NCI-H146 (cell line): ENCODE measurements around the gene AK1.
A peak's percentile ranks its signal among the peaks of the same experiment; 100 is the strongest.

Source experiments
- DNase-seq: peaks from one replicate; lab custom pipeline; 2025; lab: John Stamatoyannopoulos, UW

Gene AK1

DNA sequence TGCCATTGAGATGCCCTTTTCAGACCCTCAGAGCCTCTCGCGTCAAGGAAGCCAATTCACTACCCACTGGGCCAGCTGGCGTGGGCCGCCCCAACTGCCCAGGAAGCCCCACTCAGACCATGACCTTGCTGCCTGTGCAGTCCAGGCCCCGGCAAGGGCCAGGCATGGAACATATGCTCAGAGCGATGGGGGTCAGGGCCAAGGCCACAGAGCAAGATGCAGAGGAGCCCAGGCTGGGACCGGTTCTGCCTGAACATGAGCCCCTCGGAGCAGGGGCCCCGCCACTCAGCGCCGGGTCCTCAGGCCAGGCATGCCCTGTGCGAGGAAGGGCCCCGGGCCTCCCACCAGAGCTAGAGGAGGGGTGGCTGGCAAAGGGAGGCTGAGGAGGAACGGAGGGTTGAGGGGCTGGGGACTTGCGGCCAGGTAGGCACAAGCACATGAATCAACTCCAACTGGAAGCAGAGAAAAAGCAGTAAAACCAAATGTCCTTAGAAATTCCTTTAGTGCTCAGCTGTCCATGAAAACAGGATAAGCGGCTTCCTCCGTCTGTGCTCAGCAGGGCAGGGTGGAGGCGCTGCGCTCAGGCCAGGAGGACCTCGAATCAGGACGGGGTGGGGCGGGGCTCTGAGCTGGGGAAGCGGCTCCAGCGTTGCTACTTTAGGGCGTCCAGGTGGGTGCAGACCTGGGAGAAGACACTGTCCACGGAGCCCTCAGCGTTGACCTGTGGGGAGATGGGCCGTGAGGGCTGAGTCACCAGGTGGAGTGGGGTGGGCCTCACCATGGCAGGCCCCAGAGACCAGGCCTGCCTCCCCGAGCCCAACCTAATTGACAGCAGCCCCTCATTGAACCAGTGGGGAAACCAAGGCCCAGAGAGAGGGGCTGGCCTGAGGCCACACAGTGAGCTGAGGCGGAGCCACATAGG lies 9.9 kb downstream of the AK1 start:
- DNase-seq, result no peak

DNA sequence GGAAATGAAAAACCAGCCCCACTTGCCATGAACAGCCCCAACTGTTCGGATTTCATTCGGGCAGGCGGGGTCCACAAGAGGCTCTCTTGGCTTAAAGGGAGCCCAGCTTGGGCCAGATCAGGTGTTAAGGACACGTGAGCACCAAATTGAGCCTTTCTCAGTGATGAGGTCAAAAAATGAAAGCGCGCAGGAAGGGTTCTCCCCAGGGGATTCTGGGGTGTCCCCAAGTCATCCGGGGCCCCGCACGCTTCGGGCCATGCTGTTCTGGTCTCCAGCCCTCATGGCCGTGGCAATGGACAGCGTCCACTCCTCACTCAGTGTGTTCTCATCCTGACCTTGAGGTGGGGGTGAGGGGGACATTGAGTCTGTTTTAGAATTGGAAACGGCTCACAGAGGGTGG lies 10.9 kb downstream of the AK1 start:
- no peak for DNase-seq

DNA sequence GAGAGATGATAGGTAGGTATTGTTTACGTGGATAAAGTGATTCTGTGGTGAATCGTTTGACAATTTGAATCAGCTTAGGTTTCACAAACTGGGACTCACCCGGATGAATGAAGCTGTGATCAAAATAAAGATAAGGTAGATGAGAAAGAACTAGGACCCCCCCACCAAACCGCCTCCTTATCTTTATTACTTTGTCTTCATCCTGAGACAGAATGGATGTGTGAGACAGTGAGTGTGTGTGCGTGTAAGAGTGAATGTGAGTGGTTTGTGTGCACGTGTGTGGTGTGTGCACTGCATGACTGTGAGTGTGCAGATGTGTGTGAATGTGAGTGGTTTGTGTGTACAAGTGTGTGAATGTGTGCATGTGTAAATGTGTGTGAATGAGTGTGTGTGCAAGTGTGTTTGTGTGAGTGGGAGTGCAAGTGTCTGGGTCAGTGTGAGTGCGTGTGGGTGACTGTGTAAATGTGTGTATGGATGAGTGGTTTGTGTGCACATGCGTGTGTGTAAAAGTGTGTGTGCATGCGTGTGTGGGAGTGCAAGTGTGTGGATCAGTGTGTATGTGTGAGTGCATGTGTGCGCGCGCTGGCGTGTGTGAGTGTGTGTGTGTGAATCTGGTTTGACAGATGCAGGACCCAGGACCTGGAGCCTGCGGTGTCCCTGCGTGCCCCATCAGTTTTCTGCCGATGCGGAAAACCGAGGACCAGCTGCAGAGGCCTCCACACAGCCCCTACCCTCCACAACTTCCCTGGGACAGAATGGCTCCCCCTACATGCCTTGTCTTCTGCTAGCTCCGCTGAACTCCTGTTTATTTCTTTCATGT lies 11.6 kb downstream of the AK1 start:
- DNase-seq, result no peak

DNA sequence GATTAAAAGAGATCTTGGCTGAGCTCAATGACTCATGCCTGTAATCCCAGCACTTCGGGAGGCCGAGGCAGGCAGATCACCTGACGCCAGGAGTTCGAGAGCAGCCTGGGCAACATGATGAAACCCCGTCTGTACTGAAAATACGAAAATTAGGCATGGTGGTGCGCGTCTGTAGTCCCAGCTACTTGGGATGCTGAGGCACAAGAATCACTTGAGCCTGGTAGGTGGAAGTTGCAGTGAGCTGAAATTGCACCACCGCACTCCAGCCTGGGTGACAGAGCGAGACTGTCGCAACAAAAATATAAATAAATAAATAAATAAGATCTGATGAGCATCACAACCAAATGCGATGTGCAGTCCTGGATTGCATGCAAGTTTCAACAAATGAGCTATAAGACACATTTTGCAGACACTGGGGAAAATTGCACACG lies 14.3 kb downstream of the AK1 start:
- DNase-seq, result no peak

DNA sequence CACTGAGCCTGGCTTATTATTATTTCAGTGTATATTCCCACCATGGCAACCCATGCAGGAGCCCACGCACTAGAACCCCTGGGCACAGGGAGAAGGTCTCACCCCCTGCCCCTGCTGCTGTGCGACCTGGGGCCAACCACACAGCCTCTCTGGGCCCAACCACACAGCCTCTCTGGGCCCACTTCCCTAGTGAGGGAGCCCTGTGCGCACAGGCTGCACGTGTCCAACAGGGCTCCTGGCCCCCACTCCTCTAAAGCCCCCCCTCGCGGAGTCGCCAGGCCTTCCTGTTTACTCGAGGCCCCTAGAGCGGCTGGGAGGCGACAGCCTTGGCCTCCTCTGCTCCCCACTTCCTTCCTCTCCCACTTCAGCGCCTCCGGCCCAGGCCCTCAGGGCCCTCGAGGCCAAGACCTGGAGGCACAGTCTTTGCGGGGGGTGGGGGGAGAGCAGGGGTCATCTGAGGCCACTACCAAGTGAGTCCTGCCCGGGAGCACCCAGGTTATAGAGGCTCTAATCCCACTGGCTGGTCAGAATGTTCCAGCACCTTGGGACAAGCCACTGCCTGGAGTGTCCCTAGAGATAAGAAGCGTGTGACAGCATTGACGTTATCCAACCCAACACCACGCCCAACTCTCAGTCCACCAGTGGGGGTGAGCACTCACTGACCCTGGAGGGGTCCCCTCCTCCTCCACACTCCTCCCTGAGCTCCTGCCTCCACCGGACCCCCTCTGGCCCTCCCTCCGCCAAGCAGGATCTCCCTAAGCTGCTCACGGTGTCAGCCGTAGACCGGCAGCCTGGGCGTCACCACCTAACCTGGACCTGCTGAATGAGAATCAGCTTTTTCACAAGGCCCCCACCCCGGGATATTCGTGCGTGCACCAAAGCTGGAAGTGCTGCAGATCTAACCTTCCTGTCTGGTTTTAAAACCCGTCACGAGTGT lies 15.1 kb downstream of the AK1 start:
- no peak for DNase-seq

DNA sequence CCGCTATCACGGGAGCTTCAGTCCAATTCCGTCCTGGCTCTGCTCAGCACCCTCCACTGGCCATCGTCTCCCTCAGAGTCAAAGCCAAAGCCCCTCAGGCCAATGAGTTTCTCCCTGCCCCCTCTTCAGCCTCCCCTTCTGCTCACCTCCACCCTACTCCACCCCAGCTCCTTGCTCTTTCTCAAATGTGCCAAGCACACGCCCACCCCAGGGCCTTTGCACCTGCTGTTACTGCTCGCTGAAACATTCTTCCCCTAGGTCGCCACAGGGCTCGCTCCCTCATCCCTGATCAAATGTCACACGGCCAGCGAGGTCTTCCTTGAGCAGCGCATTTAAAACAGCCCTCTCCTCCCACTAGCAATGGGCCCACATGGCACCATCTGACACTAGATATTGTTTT lies 16.7 kb downstream of the AK1 start:
- no peak for DNase-seq

DNA sequence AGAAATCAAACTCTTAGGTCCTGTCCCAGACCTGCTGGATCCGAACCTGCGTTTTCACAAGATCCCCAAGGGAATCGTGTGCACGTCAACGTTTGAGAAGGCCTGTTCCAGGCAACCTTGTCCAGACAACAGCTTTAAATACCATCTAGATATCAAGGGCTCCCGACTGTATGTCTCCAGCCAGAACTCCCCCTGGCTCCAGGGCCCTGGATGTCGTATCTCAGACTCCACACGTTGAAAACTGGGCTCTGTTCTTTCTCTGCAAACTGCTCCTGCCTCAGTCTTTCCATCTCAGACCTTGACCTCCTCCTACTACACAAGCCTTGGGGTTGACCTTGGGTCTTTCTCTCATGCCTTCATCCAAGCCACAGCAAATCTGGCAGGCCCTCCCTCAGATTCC lies 17.2 kb downstream of the AK1 start:
- no peak for DNase-seq

DNA sequence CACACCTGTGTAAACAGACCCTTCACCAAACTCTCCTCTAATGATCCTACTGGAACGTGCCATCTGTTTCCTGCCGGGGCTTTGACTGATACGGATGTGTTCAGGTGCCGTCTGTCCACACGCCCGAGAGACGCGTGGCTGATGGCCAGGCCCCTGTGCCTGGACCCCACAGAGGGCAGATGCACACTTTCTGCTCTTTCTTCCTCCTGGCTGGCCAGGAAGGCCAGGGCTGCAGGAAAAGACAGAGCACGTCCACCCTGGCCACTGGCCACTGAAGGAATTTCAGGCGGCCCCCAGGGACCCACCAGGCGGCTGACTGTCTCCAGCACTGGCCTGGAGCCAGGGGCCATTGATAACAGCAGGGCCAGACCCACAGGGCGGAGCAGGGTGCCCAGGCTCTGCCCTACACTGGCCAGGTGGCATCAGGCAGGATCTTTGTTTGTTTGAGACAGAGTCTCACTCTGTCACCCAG lies 19.4 kb downstream of the AK1 start:
- peak; percentile 64 for DNase-seq

DNA sequence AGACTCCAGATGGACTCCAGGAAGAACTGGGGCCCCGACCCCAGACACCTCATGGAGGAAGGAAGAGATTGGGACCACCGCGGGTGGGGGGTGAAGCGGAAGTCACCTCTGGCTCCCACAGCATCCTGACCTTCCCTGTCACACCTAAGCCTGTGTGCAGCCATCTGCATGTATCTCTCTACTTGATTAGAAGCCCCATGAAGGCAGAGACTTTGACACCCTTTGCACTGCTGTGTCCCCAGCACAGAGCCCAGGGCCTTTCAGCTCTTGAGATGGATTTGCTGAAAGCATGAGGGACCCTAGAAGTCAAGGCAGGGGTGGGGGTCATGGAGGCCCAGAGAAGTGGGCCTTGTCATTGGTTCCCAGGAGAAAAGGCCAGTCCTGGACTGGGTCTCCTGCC lies 20.2 kb downstream of the AK1 start:
- no peak for DNase-seq

DNA sequence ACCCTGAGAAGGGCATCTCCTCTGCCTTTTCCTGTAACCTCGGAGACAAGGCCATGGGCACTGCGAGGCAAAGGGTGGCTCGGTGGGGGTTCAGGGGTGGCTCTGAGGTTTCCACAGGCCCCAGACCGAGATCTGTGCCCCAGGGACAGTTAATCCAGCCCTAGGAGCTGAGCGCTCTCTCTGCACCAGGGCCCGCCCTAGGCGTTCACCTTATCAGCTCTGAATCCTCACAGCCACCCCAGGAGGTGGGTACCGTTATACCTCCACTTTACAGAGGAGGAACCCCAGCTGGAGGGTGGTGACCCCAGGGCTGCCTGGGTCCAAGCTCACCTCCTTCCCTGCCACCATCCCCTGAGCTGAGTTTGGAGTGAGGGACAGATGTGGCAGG lies 20.8 kb downstream of the AK1 start:
- DNase-seq, result no peak

DNA sequence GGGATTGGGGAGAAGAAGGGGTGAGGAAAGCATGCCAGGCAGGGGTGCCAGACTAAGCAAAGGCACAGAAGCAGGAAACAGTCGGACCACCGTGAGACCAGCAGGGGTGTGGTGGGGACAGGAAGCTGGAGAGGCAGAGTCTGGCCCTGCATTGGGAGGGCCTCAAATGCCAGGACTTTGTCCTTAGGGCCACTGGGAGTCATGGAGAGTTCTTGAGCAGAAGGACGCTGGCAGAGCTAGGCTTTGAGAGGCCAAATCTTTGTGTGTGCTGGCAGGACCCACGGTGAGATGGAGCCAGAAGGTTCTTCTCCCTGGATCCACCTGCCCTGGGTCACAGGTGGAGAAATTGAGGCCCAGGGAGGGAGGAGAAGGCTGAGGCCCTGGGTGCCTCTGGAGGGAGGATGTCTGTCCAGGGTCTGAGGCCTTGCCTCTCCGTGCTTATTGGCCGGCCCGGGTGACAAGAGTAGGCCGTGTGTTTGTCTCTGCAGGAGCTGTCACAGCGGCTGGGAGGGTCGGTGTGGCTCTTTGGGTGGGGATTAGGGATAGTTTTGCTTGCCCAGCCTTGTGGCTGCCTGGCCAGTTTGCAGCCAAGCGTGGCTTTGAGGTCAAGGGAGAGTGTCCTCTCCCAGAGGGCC lies 21.3 kb downstream of the AK1 start:
- DNase-seq, result no peak

DNA sequence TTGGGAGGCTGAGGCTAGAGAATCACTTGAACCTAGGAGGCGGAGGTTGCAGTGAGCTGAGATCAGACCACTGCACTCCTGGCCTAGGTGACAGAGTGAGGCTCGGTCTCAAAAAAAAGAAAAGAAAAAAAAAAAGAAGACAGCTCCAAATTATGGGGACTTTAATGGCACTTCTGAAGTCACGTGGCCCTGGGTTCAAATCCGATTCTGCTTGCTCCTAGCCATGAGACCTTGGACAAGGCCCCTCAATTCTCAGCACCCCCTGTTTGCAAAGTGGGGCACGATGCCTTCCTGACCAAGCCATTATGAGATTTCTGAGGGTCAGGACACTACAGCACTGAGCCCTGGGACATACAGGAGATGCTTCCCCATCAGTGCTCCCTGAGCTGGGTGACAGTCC lies 22.0 kb downstream of the AK1 start:
- no peak for DNase-seq

DNA sequence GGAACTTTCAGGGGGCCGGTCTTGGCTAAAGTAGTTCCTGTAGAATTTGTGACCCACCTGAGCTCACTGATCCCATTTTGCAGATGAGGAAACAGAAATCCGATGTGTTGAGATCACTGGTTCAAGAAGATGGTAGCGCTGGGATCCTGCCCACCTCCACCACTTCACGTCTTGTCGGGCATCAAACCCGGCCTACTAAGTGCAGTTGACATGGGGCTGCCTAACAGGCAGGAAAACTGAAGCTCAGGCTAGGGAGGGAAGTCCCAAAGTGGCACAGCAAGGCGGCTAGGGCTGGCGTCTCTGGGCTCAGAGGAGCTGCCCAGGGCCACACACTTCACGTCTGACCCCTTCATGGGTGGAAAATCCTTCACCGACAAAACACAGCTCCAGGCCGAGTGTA lies 22.5 kb downstream of the AK1 start:
- DNase-seq, result no peak

DNA sequence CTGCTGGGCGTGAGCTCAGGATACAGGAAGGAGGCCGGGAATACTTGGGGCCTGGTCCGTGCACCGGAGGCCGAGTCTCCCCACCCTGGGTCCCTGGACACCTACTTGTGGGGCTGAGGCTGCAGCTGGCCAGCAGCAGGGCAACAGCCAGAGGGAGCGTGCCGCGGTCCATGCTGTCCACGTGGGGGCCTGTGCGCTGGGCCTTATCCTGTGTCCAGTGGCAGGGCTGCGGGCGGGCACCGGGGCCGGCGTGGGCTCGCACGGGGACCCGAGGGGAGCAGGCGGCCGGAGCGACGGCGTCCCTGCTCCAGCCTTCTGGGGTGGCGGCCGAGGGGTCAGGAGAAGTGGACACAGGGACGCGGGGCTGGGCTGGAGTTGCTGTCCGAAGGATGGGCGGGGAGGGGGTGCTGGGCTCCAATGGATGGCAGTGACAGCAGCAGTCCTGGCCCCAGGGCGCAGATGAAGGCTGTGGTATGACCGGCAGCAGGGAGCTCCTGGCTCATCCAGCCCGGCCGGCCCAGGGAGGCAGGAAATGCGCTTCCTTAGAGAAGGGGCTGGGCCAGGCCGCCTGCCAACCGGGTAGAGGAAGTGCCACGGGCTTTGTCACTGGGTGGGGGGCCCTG lies 23.2 kb downstream of the AK1 start, which contains the start of gene ENG:
ENG (minus strand) TSS at position 475 of the 623 bp plus-strand sequence; CDS start at position 172, 303 bp downstream.
- no peak for DNase-seq

DNA sequence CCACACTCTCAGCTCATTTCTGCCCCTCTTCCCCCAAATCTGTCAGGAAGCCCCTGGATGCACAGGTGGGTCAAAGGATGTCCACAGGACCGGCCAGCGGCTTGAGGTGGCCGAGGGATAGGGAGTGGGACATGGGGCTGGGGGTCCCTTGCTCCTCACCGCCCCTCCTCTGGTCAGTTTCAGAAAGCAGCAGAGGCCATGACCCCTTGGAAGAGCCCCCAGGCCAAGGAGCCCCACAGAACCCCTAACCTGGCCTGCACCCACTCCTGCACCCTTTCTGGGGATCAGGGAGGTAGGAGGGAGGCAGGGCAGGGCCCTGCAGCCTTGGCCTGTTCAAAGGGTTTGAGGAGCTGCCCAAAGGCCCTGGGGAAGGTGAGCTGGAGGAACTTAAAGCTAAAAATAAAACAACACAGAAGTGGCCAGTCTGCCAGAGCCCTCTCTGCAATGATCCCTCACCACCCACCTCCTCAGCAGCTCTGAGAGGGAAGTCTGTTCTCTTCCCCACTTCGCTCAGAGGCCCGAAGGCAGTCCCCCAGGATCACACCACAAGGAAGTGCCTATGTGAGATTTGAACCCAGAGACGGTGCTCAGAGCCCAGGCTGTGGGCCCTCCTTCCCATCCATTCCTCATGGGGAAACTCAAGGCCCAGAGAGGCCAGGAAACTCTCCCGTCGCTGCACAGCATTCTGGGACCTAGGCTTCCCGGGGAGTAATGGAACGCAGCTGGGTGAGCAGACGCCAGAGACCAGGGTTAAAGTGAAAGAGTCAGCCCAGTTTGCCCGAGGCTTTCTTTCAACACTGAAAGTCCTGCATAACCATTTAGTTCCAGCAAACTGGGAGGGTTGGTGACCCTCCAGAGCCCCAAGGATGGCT lies 23.9 kb downstream of the AK1 start:
- DNase-seq, result no peak

DNA sequence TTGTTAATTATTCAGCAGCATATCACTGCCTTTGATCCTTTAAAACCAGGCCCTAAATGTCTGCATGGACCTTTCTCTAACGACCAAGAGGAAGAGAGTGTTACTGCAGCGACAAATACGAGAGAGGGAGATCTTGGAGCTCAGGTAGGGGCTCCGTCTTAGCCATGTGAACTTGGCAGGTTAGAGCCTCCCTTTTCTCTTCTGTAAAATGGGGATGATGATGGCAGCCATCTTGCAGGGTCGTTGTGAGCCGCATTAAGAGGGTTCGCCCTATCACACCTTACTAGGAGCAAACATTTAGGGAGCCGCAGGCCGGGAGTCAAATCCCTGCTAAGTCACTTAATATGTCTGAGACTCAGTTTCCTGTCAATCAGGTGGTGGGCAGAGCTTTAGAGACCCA lies 24.6 kb downstream of the AK1 start:
- DNase-seq, result no peak

DNA sequence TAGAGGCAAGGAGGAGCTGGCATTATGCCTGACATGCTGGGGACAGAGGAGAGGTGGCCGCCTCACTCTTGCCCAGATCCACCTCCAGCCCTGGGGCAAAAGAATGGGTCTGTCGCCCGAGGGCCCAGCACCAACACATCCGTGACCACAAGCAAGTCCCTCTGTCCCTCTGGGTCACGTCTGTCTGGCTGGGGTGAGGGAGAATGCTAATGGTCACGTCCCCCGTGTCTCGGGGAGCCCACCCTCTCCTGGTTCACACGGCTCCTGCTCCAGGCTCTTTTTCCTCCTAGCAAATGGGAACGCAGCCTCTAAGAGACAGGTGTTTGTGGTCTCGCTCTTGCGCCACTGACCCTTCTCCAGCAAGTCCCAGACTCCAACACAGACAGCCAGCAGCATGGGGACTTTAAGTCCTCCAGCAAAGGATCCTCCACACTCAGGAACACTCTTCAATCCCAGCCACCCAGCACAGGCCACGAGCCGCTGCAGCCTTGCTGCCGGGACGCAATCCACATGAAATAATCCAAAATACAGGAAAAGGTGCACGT lies 27.1 kb downstream of the AK1 start:
- no peak for DNase-seq

DNA sequence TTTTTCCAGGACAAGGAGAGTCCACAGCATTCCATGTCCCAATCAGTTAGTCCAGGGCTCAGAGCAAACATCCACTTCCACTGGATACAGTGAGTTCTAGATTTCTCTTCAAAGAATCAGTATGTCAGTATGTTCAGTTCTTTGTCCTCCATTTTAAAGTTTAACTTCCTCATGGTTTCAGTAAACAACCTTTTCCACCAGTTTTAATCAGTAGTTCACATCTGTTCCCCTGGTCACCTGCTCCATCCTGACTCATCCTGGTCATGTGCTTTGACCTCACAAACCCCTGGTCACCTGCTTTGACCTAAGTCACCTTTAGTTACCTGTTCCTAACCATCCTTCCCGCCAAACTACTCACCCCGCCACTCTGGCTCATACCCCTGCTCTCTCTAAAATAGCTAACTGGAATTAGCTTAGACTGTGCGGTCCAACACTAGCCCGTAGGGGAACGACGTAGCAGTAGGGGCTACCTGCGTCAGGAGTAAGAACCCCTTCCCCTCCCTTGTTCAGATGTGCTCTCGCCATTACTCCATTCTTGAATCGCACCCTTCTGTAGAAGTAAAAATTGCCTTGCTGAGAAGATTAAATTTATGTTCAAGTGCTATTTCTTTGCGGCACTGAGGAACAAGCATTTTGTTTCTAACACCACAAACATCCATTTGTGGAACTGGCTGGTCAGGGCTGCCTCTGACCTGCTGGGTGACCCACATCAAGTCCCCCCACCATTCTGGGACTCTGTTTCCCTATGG lies 28.5 kb downstream of the AK1 start:
- no peak for DNase-seq
